Measurements from ENCODE around the gene PCSK7. TPM values are rescaled to one million over a fixed set of nuclear protein-coding genes. Genes with fewer than 3 reads are reported as not detected.

The PCSK7 gene
- total and polyA plus RNA-seq, 12 donors, result 22.6 to 54.4 (median 42.2) TPM

- Histone ChIP-seq H3K9me3 (replicated peaks in 1 of 3) (no peaks in the 10 kb centered on the region), H3K27me3 (no peaks in the 10 kb centered on the region), H3K4me1 (replicated peaks in 1 of 2) (peaks cover under 1 to 32% of the 10 kb centered on the region in 2 donors), H3K27ac (peak overlapping the region in 2 of 5 donors; percentile 53 to 54), H3K36me3 (replicated peaks in 1 of 2) (peaks cover 0 to 31% of the 10 kb centered on the region in 2 donors), H3K4me3 (no peak overlapping the region)
- WGBS, 4 donors, result 76 to 86% (median 78%) methylated on average over 14 of the region's 14 CpGs
- no peak for TF ChIP-seq POLR2A (IDR thresholded peaks at IDR 0.05)
- TF ChIP-seq, protein P1, sequence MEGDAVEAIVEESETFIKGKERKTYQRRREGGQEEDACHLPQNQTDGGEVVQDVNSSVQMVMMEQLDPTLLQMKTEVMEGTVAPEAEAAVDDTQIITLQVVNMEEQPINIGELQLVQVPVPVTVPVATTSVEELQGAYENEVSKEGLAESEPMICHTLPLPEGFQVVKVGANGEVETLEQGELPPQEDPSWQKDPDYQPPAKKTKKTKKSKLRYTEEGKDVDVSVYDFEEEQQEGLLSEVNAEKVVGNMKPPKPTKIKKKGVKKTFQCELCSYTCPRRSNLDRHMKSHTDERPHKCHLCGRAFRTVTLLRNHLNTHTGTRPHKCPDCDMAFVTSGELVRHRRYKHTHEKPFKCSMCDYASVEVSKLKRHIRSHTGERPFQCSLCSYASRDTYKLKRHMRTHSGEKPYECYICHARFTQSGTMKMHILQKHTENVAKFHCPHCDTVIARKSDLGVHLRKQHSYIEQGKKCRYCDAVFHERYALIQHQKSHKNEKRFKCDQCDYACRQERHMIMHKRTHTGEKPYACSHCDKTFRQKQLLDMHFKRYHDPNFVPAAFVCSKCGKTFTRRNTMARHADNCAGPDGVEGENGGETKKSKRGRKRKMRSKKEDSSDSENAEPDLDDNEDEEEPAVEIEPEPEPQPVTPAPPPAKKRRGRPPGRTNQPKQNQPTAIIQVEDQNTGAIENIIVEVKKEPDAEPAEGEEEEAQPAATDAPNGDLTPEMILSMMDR (IDR thresholded peaks at IDR 0.05), result no peak
- peak in 3 of 7 donors; percentile 14 to 56 (median 51) for DNase-seq
- intact Hi-C loops (cut with DNase I), result no loop called here
Measured at GRCh38 chr11:117172724-117173421, 59.0 kb downstream of the PCSK7 start.

GRCh38 chr11:117171404-117172061 is 60.3 kb downstream of the PCSK7 start:
- DNase-seq, result peak in 3 of 7 donors; percentile 26 to 57 (median 39)
- Histone ChIP-seq H3K27ac (peak overlapping the region in 3 of 5 donors; percentile 6 to 72 (median 54)), H3K4me3 (no peak overlapping the region), H3K9me3 (replicated peaks in 1 of 3) (no peaks in the 10 kb centered on the region), H3K36me3 (replicated peaks in 1 of 2) (peaks cover 0 to 44% of the 10 kb centered on the region in 2 donors), H3K27me3 (no peaks in the 10 kb centered on the region), H3K4me1 (replicated peaks in 1 of 2) (peaks cover 0 to 30% of the 10 kb centered on the region in 2 donors)
- 40 to 54% (median 49%) methylated on average over 14 of the region's 14 CpGs for WGBS, 4 donors
- TF ChIP-seq POLR2A (IDR thresholded peaks at IDR 0.05), result no peak
- TF ChIP-seq, protein P1 (IDR thresholded peaks at IDR 0.05), result no peak
- intact Hi-C loops (cut with DNase I), result no loop called here

DNA sequence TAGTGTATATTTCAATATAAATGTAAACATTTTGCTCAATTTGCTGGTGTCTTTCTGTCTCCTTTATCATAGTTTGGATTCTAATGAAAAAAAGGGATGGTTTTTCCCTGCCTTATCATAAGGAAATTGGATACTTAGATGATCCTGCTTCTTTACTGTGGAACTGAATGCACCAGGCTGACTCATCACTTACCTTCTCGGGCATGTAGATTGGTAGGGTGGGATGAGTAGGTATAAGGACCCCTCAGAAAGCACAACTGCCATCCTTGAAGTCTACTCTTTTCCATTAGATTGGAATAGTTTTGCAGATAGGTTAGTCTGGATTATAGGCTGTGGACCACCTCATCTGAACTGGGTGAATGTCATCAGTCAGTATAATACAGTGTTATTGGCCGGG is 60.9 kb downstream of the PCSK7 start:
- intact Hi-C loops (cut with DNase I), result no loop called here
- TF ChIP-seq POLR2A (IDR thresholded peaks at IDR 0.05), result no peak
- TF ChIP-seq, protein P1 (IDR thresholded peaks at IDR 0.05), result no peak
- no peak for DNase-seq
- H3K36me3 ChIP-seq (replicated peaks in 1 of 2), result peaks cover 0 to 50% of the 10 kb centered on the region in 2 donors
- no peaks in the 10 kb centered on the region for H3K9me3 ChIP-seq (replicated peaks in 1 of 3)
- H3K4me3 ChIP-seq, result no peak overlapping the region
- H3K27me3 ChIP-seq, result no peaks in the 10 kb centered on the region
- WGBS, 4 donors, result 82 to 90% (median 85%) methylated on average over 2 of the region's 2 CpGs
- peaks cover 0 to 30% of the 10 kb centered on the region in 2 donors for H3K4me1 ChIP-seq (replicated peaks in 1 of 2)
- peak overlapping the region in 2 of 5 donors; percentile 54 to 72 for H3K27ac ChIP-seq

- H3K36me3 ChIP-seq (replicated peaks in 1 of 2), result peaks cover 0 to 56% of the 10 kb centered on the region in 2 donors
- 81 to 85% (median 83%) methylated on average over 9 of the region's 9 CpGs for WGBS, 4 donors
- TF ChIP-seq, protein P1 (IDR thresholded peaks at IDR 0.05), result no peak
- TF ChIP-seq POLR2A (IDR thresholded peaks at IDR 0.05), result no peak
- H3K9me3 ChIP-seq (replicated peaks in 1 of 3), result no peaks in the 10 kb centered on the region
- no peak overlapping the region for H3K27ac ChIP-seq
- peak in 1 of 7 donors; percentile 54 for DNase-seq
- intact Hi-C loops (cut with DNase I), result no loop called here
- H3K4me3 ChIP-seq, result no peak overlapping the region
- H3K27me3 ChIP-seq, result no peaks in the 10 kb centered on the region
- H3K4me1 ChIP-seq (replicated peaks in 1 of 2), result peaks cover 0 to 30% of the 10 kb centered on the region in 2 donors
Measured at GRCh38 chr11:117170210-117170609, 61.7 kb downstream of the PCSK7 start.

Data from adrenal gland (tissue), 12 donors.